BLaER1 treated with 17β-estradiol and CSF1 and Interleukin-3, amounts not matched to agents 10 nM and 100 nM (cell line): Measurements from ENCODE around the gene NT5M.

Experiments used
- H3K27ac ChIP-seq, 11 experiments: shearing (Covaris generic); formaldehyde crosslinking; 2 replicates each; pipeline ENCODE4 v1.8.1; 2022
- H3K27me3 ChIP-seq, 11 experiments: shearing (Covaris generic); formaldehyde crosslinking; 2 replicates each; pipeline ENCODE4 v1.8.1; 2022
- H3K36me3 ChIP-seq, 11 experiments: shearing (Covaris generic); formaldehyde crosslinking; 2 replicates each; pipeline ENCODE4 v1.8.1; 2022
- H3K4me1 ChIP-seq, 10 experiments: shearing (Covaris generic); formaldehyde crosslinking; 2 replicates each; pipeline ENCODE4 v1.8.1; 2022
- H3K4me2 ChIP-seq, 11 experiments: shearing (Covaris generic); formaldehyde crosslinking; 2 replicates each; pipeline ENCODE4 v1.8.1; 2022
- H3K4me3 ChIP-seq, 10 experiments: shearing (Covaris generic); formaldehyde crosslinking; 2 replicates each; pipeline ENCODE4 v1.8.1; 2022
- H3K9ac ChIP-seq, 11 experiments: shearing (Covaris generic); formaldehyde crosslinking; 2 replicates each; pipeline ENCODE4 v1.8.1; 2022
- H3K9me3 ChIP-seq, 11 experiments: shearing (Covaris generic); formaldehyde crosslinking; replicated peaks in 1 of 11; 2 replicates each; pipeline ENCODE4 v1.8.1; 2022
- H4K20me1 ChIP-seq, 11 experiments: shearing (Covaris generic); formaldehyde crosslinking; 2 replicates each; pipeline ENCODE4 v1.8.1; 2022
- Cebpa-rat ChIP-seq, 11 experiments: shearing (Covaris generic); IDR thresholded peaks; 2 replicates each; pipeline ENCODE4 v1.8.1; 2022

Gene NT5M

GRCh38 chr17:17350491-17351355, 47.5 kb downstream of the NT5M start:
- TF ChIP-seq Cebpa-rat (IDR thresholded peaks at IDR 0.05): no peak

GRCh38 chr17:17351356-17351891, 48.3 kb downstream of the NT5M start:
- Histone ChIP-seq H3K4me3 (no peak overlapping the region), H3K27me3 (no peaks in the 10 kb centered on the region), H3K4me2 (no peak overlapping the region), H3K9me3 (no peaks in the 10 kb centered on the region), H3K27ac (no peak overlapping the region), H3K4me1 (peaks cover 3 to 21% (median 14%) of the 10 kb centered on the region in 10 experiments; a peak in 15 of 20 replicates), H4K20me1 (peaks cover 0 to 7% (median 0%) of the 10 kb centered on the region in 11 experiments; a peak in 1 of 22 replicates), H3K36me3 (no peaks in the 10 kb centered on the region), H3K9ac (no peak overlapping the region)
- TF ChIP-seq Cebpa-rat (IDR thresholded peaks at IDR 0.05): no peak

More at GRCh38 chr17:17350491-17351355, 47.5 kb downstream of the NT5M start:
- Histone ChIP-seq H3K4me2 (no peak overlapping the region), H3K4me3 (no peak overlapping the region), H3K36me3 (no peaks in the 10 kb centered on the region), H3K9me3 (no peaks in the 10 kb centered on the region), H3K9ac (0 out of 22 replicates have a peak overlapping the region, but pooled peaks of 1 of the 11 experiments have one; percentile 9), H3K4me1 (peaks cover 5 to 17% (median 11%) of the 10 kb centered on the region in 10 experiments; a peak in 13 of 20 replicates), H4K20me1 (peaks cover 0 to 7% (median 0%) of the 10 kb centered on the region in 11 experiments; a peak in 1 of 22 replicates), H3K27me3 (no peaks in the 10 kb centered on the region), H3K27ac (no peak overlapping the region)

- Histone ChIP-seq H3K36me3 (no peaks in the 10 kb centered on the region), H3K27ac (no peak overlapping the region), H3K27me3 (no peaks in the 10 kb centered on the region), H3K4me1 (peaks cover 0 to 24% (median 12%) of the 10 kb centered on the region in 10 experiments; a peak in 12 of 20 replicates), H4K20me1 (peaks cover 0 to 7% (median 0%) of the 10 kb centered on the region in 11 experiments; a peak in 1 of 22 replicates), H3K4me3 (no peak overlapping the region), H3K4me2 (no peak overlapping the region), H3K9me3 (no peaks in the 10 kb centered on the region), H3K9ac (peak overlapping the region in 1 of 11 experiments; percentile 7; a peak in 1 of 22 replicates)
- no peak for TF ChIP-seq Cebpa-rat (IDR thresholded peaks at IDR 0.05)
These were observed 49.0 kb downstream of the NT5M start for GRCh38 chr17:17351901-17352781.

- TF ChIP-seq Cebpa-rat (IDR thresholded peaks at IDR 0.05): no peak
- Histone ChIP-seq H3K27me3 (no peaks in the 10 kb centered on the region), H3K4me2 (no peak overlapping the region), H3K9me3 (no peaks in the 10 kb centered on the region), H3K9ac (peak overlapping the region in 2 of 11 experiments; percentile 7 to 19; a peak in 3 of 22 replicates), H4K20me1 (peaks cover 0 to 7% (median 0%) of the 10 kb centered on the region in 11 experiments; a peak in 1 of 22 replicates), H3K4me3 (no peak overlapping the region), H3K4me1 (peaks cover 0 to 24% (median 12%) of the 10 kb centered on the region in 10 experiments; a peak in 12 of 20 replicates), H3K27ac (no peak overlapping the region), H3K36me3 (no peaks in the 10 kb centered on the region)
These were observed 49.9 kb downstream of the NT5M start for GRCh38 chr17:17352836-17353624.

GRCh38 chr17:17353625-17354484, 50.7 kb downstream of the NT5M start:
- TF ChIP-seq Cebpa-rat (IDR thresholded peaks at IDR 0.05): no peak
- Histone ChIP-seq H3K4me1 (peaks cover 0 to 21% (median 12%) of the 10 kb centered on the region in 10 experiments; a peak in 12 of 20 replicates), H3K4me2 (no peak overlapping the region), H3K9ac (peak overlapping the region in 1 of 11 experiments; percentile 19; a peak in 1 of 22 replicates), H3K27me3 (no peaks in the 10 kb centered on the region), H4K20me1 (peaks cover 0 to 7% (median 0%) of the 10 kb centered on the region in 11 experiments; a peak in 1 of 22 replicates), H3K9me3 (peaks cover under 1 to 6% (median 3%) of the 10 kb centered on the region in 11 experiments; a peak in 11 of 22 replicates), H3K36me3 (no peaks in the 10 kb centered on the region), H3K27ac (no peak overlapping the region), H3K4me3 (no peak overlapping the region)

- Histone ChIP-seq H3K27me3 (no peaks in the 10 kb centered on the region), H4K20me1 (peaks cover 0 to 7% (median 0%) of the 10 kb centered on the region in 11 experiments; a peak in 1 of 22 replicates), H3K27ac (no peak overlapping the region), H3K4me3 (no peak overlapping the region), H3K36me3 (no peaks in the 10 kb centered on the region), H3K9ac (no peak overlapping the region), H3K4me1 (peaks cover 0 to 21% (median 12%) of the 10 kb centered on the region in 10 experiments; a peak in 12 of 20 replicates), H3K9me3 (peaks cover 10 to 15% (median 12%) of the 10 kb centered on the region in 11 experiments), H3K4me2 (peak overlapping the region in 6 of 11 experiments; percentile 19 to 40 (median 30); a peak in 6 of 22 replicates)
- TF ChIP-seq Cebpa-rat (IDR thresholded peaks at IDR 0.05): no peak
These were observed 51.6 kb downstream of the NT5M start for GRCh38 chr17:17354560-17355349.

GRCh38 chr17:17355426-17355825, 52.3 kb downstream of the NT5M start:
- peak overlapping the region in 5 of 11 experiments; percentile 19 to 40 (median 36); a peak in 5 of 22 replicates for H3K4me2 ChIP-seq
- peaks cover 0 to 7% (median 0%) of the 10 kb centered on the region in 11 experiments; a peak in 1 of 22 replicates for H4K20me1 ChIP-seq
- no peaks in the 10 kb centered on the region for H3K27me3 ChIP-seq
- no peak overlapping the region for H3K4me3 ChIP-seq
- H3K9me3 ChIP-seq: peaks cover 17 to 21% (median 18%) of the 10 kb centered on the region in 11 experiments
- H3K36me3 ChIP-seq: no peaks in the 10 kb centered on the region
- no peak overlapping the region for H3K9ac ChIP-seq
- no peak for TF ChIP-seq Cebpa-rat (IDR thresholded peaks at IDR 0.05)
- H3K4me1 ChIP-seq: peaks cover 0 to 21% (median 12%) of the 10 kb centered on the region in 10 experiments; a peak in 12 of 20 replicates
- no peak overlapping the region for H3K27ac ChIP-seq
